Measurements from ENCODE around the gene OTUB2. TPM values are rescaled to one million over a fixed set of nuclear protein-coding genes. Genes with fewer than 3 reads are reported as not detected.

Gene OTUB2
- total and polyA plus RNA-seq, 2 experiments from 2014 or later = 2.7 to 2.8 TPM

- WGBS (ENCODE audit: low lambda C conversion rate, missing lambda C conversion rate) = 80% methylated on average over 8 of the region's 8 CpGs
- Histone ChIP-seq H3K27me3 (no peaks in the 10 kb centered on the region), H4K20me1 (ENCODE audit: insufficient read depth, poor library complexity, severe bottlenecking) (no peaks in the 10 kb centered on the region), H3K9me2 (replicated peaks; ENCODE audit: insufficient read depth) (no peaks in the 10 kb centered on the region), H3K79me2 (no peaks in the 10 kb centered on the region), H3K27ac (no peak overlapping the region), H2AFZ (no peak overlapping the region), H3K4me2 (no peak overlapping the region), H3K4me1 (ENCODE audit: insufficient read depth) (no peaks in the 10 kb centered on the region), H3K9me3 (ENCODE audit: low read depth) (no peaks in the 10 kb centered on the region), H3K4me3 (no peak overlapping the region), H3K36me3 (replicated peaks; ENCODE audit: insufficient read depth, low read depth) (no peaks in the 10 kb centered on the region)
- DNase-seq (ENCODE audit: low spot score) = no peak
- no peak for TF ChIP-seq EZH2 (IDR thresholded peaks at IDR 0.05; ENCODE audit: borderline replicate concordance)
- TF ChIP-seq CTCF (IDR thresholded peaks at IDR 0.05; ENCODE audit: poor library complexity) = no peak
- no peak for TF ChIP-seq EZH2phosphoT487 (IDR thresholded peaks at IDR 0.05; ENCODE audit: low read depth, severe bottlenecking, unreplicated experiment)
These were observed 9.6 kb upstream of the OTUB2 start for GRCh38 chr14:94016446-94016976.

GRCh38 chr14:94018308-94018707 is 7.8 kb upstream of the OTUB2 start:
- Histone ChIP-seq H3K9me2 (replicated peaks; ENCODE audit: insufficient read depth) (no peaks in the 10 kb centered on the region), H3K36me3 (replicated peaks; ENCODE audit: insufficient read depth, low read depth) (no peaks in the 10 kb centered on the region), H3K9me3 (ENCODE audit: low read depth) (no peaks in the 10 kb centered on the region), H3K4me3 (no peak overlapping the region), H3K27me3 (no peaks in the 10 kb centered on the region), H3K79me2 (no peaks in the 10 kb centered on the region), H2AFZ (no peak overlapping the region), H3K4me2 (no peak overlapping the region), H3K27ac (no peak overlapping the region), H4K20me1 (ENCODE audit: insufficient read depth, poor library complexity, severe bottlenecking) (no peaks in the 10 kb centered on the region), H3K4me1 (ENCODE audit: insufficient read depth) (peaks cover 7% of the 10 kb centered on the region)
- no peak for TF ChIP-seq EZH2phosphoT487 (IDR thresholded peaks at IDR 0.05; ENCODE audit: low read depth, severe bottlenecking, unreplicated experiment)
- no peak for TF ChIP-seq EZH2 (IDR thresholded peaks at IDR 0.05; ENCODE audit: borderline replicate concordance)
- no peak for DNase-seq (ENCODE audit: low spot score)
- WGBS (ENCODE audit: low lambda C conversion rate, missing lambda C conversion rate) = 74% methylated on average over 8 of the region's 8 CpGs

- H2AFZ ChIP-seq = no peak overlapping the region
- WGBS (ENCODE audit: low lambda C conversion rate, missing lambda C conversion rate) = 75% methylated on average over 6 of the region's 6 CpGs
- H3K4me1 ChIP-seq (ENCODE audit: insufficient read depth) = peaks cover 7% of the 10 kb centered on the region
- H3K79me2 ChIP-seq = no peaks in the 10 kb centered on the region
- H3K9me3 ChIP-seq (ENCODE audit: low read depth) = no peaks in the 10 kb centered on the region
- H3K27ac ChIP-seq = no peak overlapping the region
- H3K4me3 ChIP-seq = no peak overlapping the region
- DNase-seq (ENCODE audit: low spot score) = no peak
- TF ChIP-seq CTCF (IDR thresholded peaks at IDR 0.05; ENCODE audit: poor library complexity) (no peak), EZH2phosphoT487 (IDR thresholded peaks at IDR 0.05; ENCODE audit: low read depth, severe bottlenecking, unreplicated experiment) (no peak), EZH2 (IDR thresholded peaks at IDR 0.05; ENCODE audit: borderline replicate concordance) (no peak)
- no peaks in the 10 kb centered on the region for H3K36me3 ChIP-seq (replicated peaks; ENCODE audit: insufficient read depth, low read depth)
- H3K9me2 ChIP-seq (replicated peaks; ENCODE audit: insufficient read depth) = no peaks in the 10 kb centered on the region
- no peaks in the 10 kb centered on the region for H3K27me3 ChIP-seq
- H3K4me2 ChIP-seq = no peak overlapping the region
- H4K20me1 ChIP-seq (ENCODE audit: insufficient read depth, poor library complexity, severe bottlenecking) = no peaks in the 10 kb centered on the region
These were observed 6.8 kb upstream of the OTUB2 start for GRCh38 chr14:94019329-94019728.

GRCh38 chr14:94020267-94020666 is 5.9 kb upstream of the OTUB2 start:
- Histone ChIP-seq H3K4me2 (no peak overlapping the region), H4K20me1 (ENCODE audit: insufficient read depth, poor library complexity, severe bottlenecking) (no peaks in the 10 kb centered on the region), H3K79me2 (no peaks in the 10 kb centered on the region), H3K4me1 (ENCODE audit: insufficient read depth) (peaks cover 7% of the 10 kb centered on the region), H3K27me3 (no peaks in the 10 kb centered on the region), H3K9me2 (replicated peaks; ENCODE audit: insufficient read depth) (no peaks in the 10 kb centered on the region), H2AFZ (no peak overlapping the region), H3K27ac (no peak overlapping the region), H3K9me3 (ENCODE audit: low read depth) (no peaks in the 10 kb centered on the region), H3K4me3 (no peak overlapping the region), H3K36me3 (replicated peaks; ENCODE audit: insufficient read depth, low read depth) (no peaks in the 10 kb centered on the region)
- TF ChIP-seq EZH2phosphoT487 (IDR thresholded peaks at IDR 0.05; ENCODE audit: low read depth, severe bottlenecking, unreplicated experiment) (no peak), EZH2 (IDR thresholded peaks at IDR 0.05; ENCODE audit: borderline replicate concordance) (no peak), CTCF (IDR thresholded peaks at IDR 0.05; ENCODE audit: poor library complexity) (no peak)
- no peak for DNase-seq (ENCODE audit: low spot score)
- whole genome bisulfite sequencing (ENCODE audit: low lambda C conversion rate, missing lambda C conversion rate) = 92% methylated on average over 4 of the region's 4 CpGs
